Thymus (tissue), 11 donors: ENCODE measurements around the gene IFI35. TPM values are rescaled to one million over a fixed set of nuclear protein-coding genes. Genes with fewer than 3 reads are reported as not detected.
"Not testable (repeated sequence)": the region's sequence is repeated elsewhere in the genome, so short reads cannot be mapped to it uniquely, and the experiment has no call there.

ENCODE experiments used
- DNase-seq, 9 donors: peaks; one replicate each; pipeline ENCODE4 v3.0.0-alpha.2; 2013; ENCODE audit warnings: low spot score in 9 of 9, low read depth in 6 of 9, missing footprints in 1 of 9
- H3K27ac ChIP-seq, 2 donors: one replicate each; pipeline ENCODE4 v1.5.1; 2013; ENCODE audit warnings: control low read depth in 1 of 2, low read depth in 1 of 2, low read length in 1 of 2, mild to moderate bottlenecking in 1 of 2, moderate library complexity in 1 of 2
- H3K27me3 ChIP-seq, 2 donors: one replicate each; pipeline ENCODE4 v1.5.1; 2013; ENCODE audit warnings: low read length in 1 of 2; ENCODE audit not compliant: control insufficient read depth in 2 of 2, insufficient read depth in 1 of 2
- H3K36me3 ChIP-seq, 2 donors: one replicate each; pipeline ENCODE4 v1.5.1; 2013; ENCODE audit warnings: low read length in 1 of 2, mild to moderate bottlenecking in 1 of 2, moderate library complexity in 1 of 2; ENCODE audit not compliant: control insufficient read depth in 2 of 2, insufficient read depth in 2 of 2
- H3K4me1 ChIP-seq, 2 donors: one replicate each; pipeline ENCODE4 v1.5.1; 2013; ENCODE audit warnings: low read length in 2 of 2; ENCODE audit not compliant: control insufficient read depth in 2 of 2, insufficient read depth in 2 of 2
- H3K4me3 ChIP-seq, 2 donors: one replicate each; pipeline ENCODE4 v1.5.1; 2013; ENCODE audit warnings: low read length in 2 of 2, control low read depth in 1 of 2, mild to moderate bottlenecking in 1 of 2
- H3K9me3 ChIP-seq, 2 donors: one replicate each; pipeline ENCODE4 v1.5.1; 2013; ENCODE audit warnings: low read length in 1 of 2, mild to moderate bottlenecking in 1 of 2; ENCODE audit not compliant: control insufficient read depth in 2 of 2, insufficient read depth in 1 of 2
- WGBS: extraction: QIAGEN DNeasy Blood & Tissue Kit; methylation state at CpG from one replicate; pipeline ENCODE4 v1.1.7; 2013; 5-methylcytosine and 5-hydroxymethylcytosine counted together
- polyA plus RNA-seq: library from polyadenylated mRNA; stranded (reverse); fragments of 200-250 nt; gene quantifications from one replicate; pipeline ENCODE4 v1.2.3, GENCODE V29; 2013
- total RNA-seq: library from RNA; stranded (reverse); fragments of 120-200 nt; gene quantifications from one replicate; pipeline ENCODE4 v1.2.4, GENCODE V29; 2013
- donor health status: healthy.

The IFI35 gene
- total and polyA plus RNA-seq, 2 donors: 47.6 to 53.1 TPM

DNA sequence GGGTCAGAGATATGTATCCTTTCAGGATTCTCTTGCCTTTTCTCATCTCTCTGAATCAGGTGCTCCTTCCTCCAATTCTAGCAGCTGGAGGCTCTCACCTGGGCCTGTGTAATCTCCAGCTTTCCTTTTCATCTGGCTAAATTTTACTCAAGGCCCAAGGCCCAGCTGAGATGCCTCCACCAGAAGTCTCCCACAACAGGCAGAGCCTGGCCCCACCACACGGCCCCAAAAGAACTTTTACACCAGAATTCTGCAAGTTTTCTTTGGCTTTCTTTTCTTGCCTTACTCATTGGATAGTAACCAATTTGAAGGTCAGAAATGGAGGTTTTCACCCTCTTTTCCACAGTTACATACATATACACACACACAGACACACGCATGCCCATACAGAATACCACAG, 33.1 kb downstream of the IFI35 start:
- no peak for DNase-seq
- H3K27me3 ChIP-seq: no peaks in the 10 kb centered on the region
- H3K4me1 ChIP-seq: no peaks in the 10 kb centered on the region
- 96% methylated on average over 2 of the region's 2 CpGs for WGBS
- H3K4me3 ChIP-seq: no peak overlapping the region
- no peak overlapping the region for H3K27ac ChIP-seq
- H3K36me3 ChIP-seq: peaks cover 4 to 21% of the 10 kb centered on the region in 2 donors
- H3K9me3 ChIP-seq: no peaks in the 10 kb centered on the region

DNA sequence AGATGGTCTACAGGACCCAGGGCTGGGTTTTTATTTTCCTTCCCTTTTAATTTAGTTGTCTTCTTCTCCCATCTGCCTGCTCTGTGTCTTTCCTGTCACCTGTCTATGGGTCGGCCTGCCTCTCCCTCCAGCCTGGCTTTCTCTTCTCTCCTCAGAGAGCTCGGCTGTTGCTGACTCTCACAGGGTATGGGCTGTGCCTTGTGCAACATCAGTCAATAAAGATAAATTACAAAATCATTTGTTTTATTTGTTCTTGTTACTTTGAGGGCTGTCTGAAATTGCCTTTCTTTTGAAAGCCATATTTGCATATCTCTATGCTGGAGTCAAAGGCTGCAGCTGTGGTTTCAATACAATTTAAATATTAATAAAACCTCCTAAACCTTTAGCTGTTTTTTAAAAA, 34.1 kb downstream of the IFI35 start:
- 96% methylated on average over 2 of the region's 2 CpGs for WGBS
- DNase-seq: no peak
- no peak overlapping the region for H3K4me3 ChIP-seq
- H3K36me3 ChIP-seq: peaks cover 6 to 27% of the 10 kb centered on the region in 2 donors
- no peaks in the 10 kb centered on the region for H3K9me3 ChIP-seq
- no peaks in the 10 kb centered on the region for H3K4me1 ChIP-seq
- H3K27ac ChIP-seq: no peak overlapping the region
- H3K27me3 ChIP-seq: no peaks in the 10 kb centered on the region

DNA sequence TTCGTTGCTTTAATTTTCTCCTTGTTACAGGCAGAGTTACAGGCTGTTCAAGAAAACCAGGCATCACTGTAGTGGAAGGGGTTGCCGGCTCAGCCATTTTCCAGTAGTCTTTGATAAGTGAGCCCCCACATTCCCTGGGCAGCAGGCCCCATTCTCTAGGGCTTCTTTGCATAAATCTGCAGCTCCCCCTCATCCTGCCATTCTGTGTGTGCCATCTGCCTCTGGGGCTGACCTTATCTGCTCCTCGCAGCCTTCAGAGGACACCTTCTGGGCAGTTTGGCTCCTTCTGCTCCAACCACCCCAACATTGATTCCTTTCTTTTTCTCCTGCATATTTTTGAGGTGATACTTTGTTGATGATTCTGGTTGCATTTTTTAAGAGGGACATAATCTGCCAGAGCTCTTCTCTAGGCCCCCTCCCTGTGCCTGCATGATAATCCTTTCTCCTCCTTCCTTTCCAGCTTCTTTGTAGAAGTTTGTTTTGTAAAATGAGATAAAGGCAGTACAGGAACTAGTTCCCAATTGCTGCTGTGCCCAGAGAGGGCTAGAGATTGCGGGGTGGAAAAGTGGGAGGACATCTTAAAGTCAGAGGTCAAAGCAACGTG, 35.5 kb downstream of the IFI35 start:
- H3K9me3 ChIP-seq: no peaks in the 10 kb centered on the region
- no peaks in the 10 kb centered on the region for H3K4me1 ChIP-seq
- no peak overlapping the region for H3K4me3 ChIP-seq
- H3K27ac ChIP-seq: no peak overlapping the region
- H3K36me3 ChIP-seq: peaks cover 7 to 29% of the 10 kb centered on the region in 2 donors
- 97% methylated on average over 5 of the region's 5 CpGs for WGBS
- no peak for DNase-seq
- H3K27me3 ChIP-seq: no peaks in the 10 kb centered on the region

DNA sequence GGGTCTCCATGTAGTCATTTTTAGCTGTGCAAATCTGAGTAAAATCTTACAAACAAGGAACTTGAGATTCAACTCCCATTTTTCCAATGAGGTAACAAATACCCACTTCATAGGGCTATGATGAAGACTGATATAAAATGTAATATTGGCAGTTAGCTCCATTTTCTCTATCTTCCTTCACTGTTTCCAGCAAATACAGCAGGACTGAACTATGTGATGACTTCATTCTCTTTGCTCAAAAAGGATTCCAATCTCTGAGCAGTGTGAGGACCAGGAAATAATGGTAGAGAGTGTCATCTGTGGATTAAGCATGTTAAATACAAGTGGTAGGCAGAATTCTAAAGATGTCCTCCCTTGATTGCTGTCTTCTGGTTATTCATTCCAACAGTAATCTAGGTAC, 36.7 kb downstream of the IFI35 start:
- H3K27me3 ChIP-seq: no peaks in the 10 kb centered on the region
- no peak overlapping the region for H3K27ac ChIP-seq
- no peaks in the 10 kb centered on the region for H3K4me1 ChIP-seq
- no peak overlapping the region for H3K4me3 ChIP-seq
- no peak for DNase-seq
- no peaks in the 10 kb centered on the region for H3K9me3 ChIP-seq
- H3K36me3 ChIP-seq: peaks cover 7 to 36% of the 10 kb centered on the region in 2 donors

DNA sequence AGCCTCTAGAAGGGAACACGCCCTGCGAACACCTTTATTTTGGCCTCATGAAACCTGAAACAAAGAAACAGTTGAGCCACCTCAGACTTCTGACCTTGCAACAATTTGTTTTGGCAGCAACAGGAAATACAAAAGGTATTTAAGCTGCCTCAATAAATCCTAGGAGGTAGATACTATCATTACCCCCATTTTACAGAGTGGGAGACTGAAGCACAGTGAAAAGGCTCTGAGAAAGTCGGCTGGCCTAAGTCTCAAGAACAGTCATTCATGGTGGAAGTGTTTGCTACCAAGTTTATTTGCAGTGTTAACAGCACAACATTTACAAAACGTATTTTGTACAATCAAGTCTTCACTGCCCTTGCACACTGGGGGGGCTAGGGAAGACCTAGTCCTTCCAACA, 37.4 kb downstream of the IFI35 start:
- Histone ChIP-seq H3K4me1 (no peaks in the 10 kb centered on the region), H3K27ac (no peak overlapping the region), H3K27me3 (no peaks in the 10 kb centered on the region), H3K9me3 (no peaks in the 10 kb centered on the region), H3K36me3 (peaks cover 10 to 37% of the 10 kb centered on the region in 2 donors), H3K4me3 (no peak overlapping the region)
- no peak for DNase-seq
- 96% methylated on average over 4 of the region's 4 CpGs for WGBS

DNA sequence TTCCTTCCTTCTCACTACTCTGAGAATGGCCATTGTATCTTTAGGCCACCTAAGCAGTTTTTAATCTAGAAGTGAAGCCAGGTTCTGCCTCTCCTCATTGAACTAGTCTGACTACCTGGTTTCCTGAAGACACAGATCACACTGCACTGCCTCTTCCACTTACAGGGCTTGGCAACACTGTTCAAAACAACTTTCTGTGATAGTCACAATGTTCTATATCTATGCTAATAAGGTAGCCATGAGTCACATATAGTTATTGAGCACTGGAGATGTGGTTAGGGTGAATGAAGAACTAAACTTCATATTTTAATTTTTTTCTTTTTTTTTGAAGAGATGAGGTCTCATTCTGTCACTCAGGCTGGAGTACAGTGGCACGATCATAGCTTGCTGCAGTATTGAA, 45.4 kb downstream of the IFI35 start:
- no peak for DNase-seq
- H3K36me3 ChIP-seq: peaks cover 18 to 52% of the 10 kb centered on the region in 2 donors
- no peaks in the 10 kb centered on the region for H3K4me1 ChIP-seq
- no peak overlapping the region for H3K4me3 ChIP-seq
- H3K27ac ChIP-seq: no peak overlapping the region
- 98% methylated on average over 1 of the region's 1 CpG for WGBS
- H3K27me3 ChIP-seq: no peaks in the 10 kb centered on the region
- no peaks in the 10 kb centered on the region for H3K9me3 ChIP-seq

DNA sequence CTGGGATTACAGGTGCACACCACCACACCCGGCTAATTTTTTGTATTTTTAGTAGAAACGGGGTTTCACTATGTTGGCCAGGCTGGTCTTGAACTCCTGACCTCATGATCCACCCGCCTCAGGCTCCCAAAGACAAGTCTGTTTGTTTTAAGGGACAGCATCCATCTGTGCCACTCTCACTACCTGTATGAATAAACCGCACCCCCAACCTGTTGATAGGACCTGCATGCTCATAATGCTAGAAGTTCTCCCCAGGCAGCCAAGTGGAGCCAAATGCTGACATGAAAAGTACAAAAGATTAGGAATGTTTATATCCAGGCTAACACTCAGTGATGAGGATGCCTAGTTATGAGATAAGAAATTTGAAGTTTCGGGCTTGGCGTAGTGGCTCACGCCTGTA, 46.4 kb downstream of the IFI35 start:
- H3K4me3 ChIP-seq, H3K27ac ChIP-seq, H3K27me3 ChIP-seq, H3K4me1 ChIP-seq, DNase-seq, H3K9me3 ChIP-seq: not testable (repeated sequence)
- H3K36me3 ChIP-seq: peaks cover 18 to 48% of the 10 kb centered on the region in 2 donors
- WGBS: 98% methylated on average over 7 of the region's 7 CpGs

DNA sequence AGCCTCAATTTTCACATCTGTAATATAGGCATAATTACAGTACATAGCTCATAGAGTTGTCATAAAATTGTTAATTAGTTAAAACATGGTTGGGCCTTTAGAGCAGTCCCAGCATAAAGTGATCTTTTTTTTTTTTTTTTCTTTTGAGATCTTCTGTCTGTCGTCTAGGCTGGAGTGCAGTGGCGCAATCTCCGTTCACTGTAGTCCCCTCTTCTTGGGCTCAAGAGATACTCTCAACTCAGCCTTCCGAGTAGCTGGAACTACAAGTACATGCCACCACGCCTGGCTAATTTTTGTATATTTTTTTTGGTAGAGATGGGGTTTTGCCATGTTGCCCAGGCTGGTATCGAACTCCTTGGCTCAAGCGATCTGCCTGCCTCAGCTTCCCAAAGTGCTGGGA, 49.5 kb downstream of the IFI35 start:
- H3K27ac ChIP-seq: no peak overlapping the region
- WGBS: 98% methylated on average over 7 of the region's 7 CpGs
- no peak overlapping the region for H3K4me3 ChIP-seq
- no peaks in the 10 kb centered on the region for H3K27me3 ChIP-seq
- peaks cover 15 to 33% of the 10 kb centered on the region in 2 donors for H3K36me3 ChIP-seq
- no peaks in the 10 kb centered on the region for H3K9me3 ChIP-seq
- no peaks in the 10 kb centered on the region for H3K4me1 ChIP-seq
- DNase-seq: no peak

DNA sequence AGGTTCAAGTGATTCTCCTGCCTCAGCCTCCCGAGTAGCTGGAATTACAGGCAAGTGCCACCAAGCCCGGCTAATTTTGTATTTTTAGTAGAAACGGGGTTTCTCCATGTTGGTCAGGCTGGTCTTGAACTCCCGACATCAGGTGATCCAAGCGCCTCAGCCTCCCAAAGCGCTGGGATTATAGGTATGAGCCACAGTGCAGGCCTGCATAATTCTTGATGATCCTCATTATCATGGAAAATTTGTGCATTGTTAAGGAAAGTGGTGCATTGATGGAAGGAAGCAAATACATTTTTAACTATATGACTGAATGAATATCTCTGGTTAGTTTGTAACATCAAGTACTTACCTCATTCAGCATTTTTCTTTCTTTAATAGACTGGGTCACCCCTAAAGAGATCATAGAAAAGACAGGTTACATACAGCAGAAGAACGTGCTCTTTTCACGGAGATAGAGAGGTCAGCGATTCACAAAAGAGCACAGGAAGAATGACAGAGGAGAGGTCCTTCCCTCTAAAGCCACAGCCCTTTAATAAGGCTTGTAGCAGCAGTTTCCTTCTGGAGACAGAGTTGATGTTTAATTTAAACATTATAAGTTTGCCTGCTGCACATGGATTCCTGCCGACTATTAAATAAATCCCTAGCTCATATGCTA, 56.5 kb downstream of the IFI35 start:
- Histone ChIP-seq H3K36me3 (peaks cover 11 to 27% of the 10 kb centered on the region in 2 donors), H3K27me3 (no peaks in the 10 kb centered on the region), H3K27ac (no peak overlapping the region), H3K4me1 (no peaks in the 10 kb centered on the region), H3K9me3 (no peaks in the 10 kb centered on the region), H3K4me3 (no peak overlapping the region)
- DNase-seq: no peak
- 98% methylated on average over 10 of the region's 10 CpGs for WGBS
